ENCODE measurements around the gene WDR41. TPM values are rescaled to one million over a fixed set of nuclear protein-coding genes. Genes with fewer than 3 reads are reported as not detected.

WDR41 gene
- total RNA-seq, 4 donors from 2014 or later = 32.1 to 43.1 (median 39.5) TPM

DNA sequence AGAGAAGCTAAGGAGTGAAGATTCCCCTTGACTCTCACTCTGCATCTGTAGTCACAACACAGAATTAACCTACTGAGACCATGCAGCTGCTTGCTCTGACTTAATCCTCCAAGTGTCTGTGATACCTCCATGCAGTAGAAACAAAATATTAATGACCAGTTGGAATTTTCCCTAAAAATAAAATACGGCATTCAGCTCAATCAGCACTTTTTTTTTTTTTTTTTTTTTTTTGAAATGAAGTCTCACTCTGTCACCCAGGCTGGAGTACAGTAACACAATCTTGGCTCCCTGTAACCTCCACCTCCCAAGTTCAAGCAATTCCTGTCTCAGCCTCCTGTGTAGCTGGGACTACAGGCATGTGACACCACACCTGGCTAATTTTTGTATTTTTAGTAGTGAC is 48.4 kb downstream of the WDR41 start:
- DNase-seq (ENCODE audit: low spot score in 2 of 2) = no peak
- Histone ChIP-seq H3K4me3 (no peak overlapping the region), H3K4me1 (no peaks in the 10 kb centered on the region), H3K27ac (no peak overlapping the region), H3K36me3 (peaks cover 45% of the 10 kb centered on the region), H3K27me3 (no peaks in the 10 kb centered on the region), H3K9me3 (no peaks in the 10 kb centered on the region)
- WGBS = 67% methylated on average over 1 of the region's 1 CpG
- TF ChIP-seq POLR2AphosphoS5 (IDR thresholded peaks at IDR 0.05) (no peak), EP300 (IDR thresholded peaks at IDR 0.05) (no peak)

DNA sequence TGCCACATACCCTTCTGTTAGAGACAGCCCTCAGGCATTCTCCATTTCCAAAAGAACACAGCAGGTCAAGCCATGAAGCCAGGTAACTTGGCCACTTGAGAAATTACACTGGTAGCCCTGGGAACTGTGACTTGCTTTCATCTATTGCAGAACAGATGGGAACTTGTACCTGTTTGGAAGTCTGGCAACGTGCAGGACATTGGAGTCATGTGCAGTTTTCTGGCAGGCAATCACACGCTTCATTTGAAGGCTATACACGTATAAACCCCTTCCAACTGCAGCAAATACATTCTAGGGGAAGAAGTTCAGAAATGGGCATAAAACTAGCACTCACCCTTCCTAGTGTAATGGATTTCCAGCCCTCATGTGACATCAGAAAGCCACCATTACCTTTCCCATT is 54.0 kb downstream of the WDR41 start:
- no peaks in the 10 kb centered on the region for H3K4me1 ChIP-seq
- peaks cover 43% of the 10 kb centered on the region for H3K36me3 ChIP-seq
- H3K9me3 ChIP-seq = no peaks in the 10 kb centered on the region
- no peak overlapping the region for H3K27ac ChIP-seq
- no peak for DNase-seq (ENCODE audit: low spot score in 2 of 2)
- no peak overlapping the region for H3K4me3 ChIP-seq
- no peaks in the 10 kb centered on the region for H3K27me3 ChIP-seq
- no peak for TF ChIP-seq POLR2AphosphoS5 (IDR thresholded peaks at IDR 0.05)
- no peak for TF ChIP-seq CTCF (IDR thresholded peaks at IDR 0.05)
- no peak for TF ChIP-seq POLR2A (IDR thresholded peaks at IDR 0.05)
- no peak for TF ChIP-seq EP300 (IDR thresholded peaks at IDR 0.05)
- WGBS = 50% methylated on average over 3 of the region's 3 CpGs

GRCh38 chr5:77437194-77437593 is 54.9 kb downstream of the WDR41 start:
- Histone ChIP-seq H3K27ac (no peak overlapping the region), H3K4me3 (no peak overlapping the region), H3K36me3 (peaks cover 50% of the 10 kb centered on the region), H3K4me1 (no peaks in the 10 kb centered on the region), H3K27me3 (no peaks in the 10 kb centered on the region), H3K9me3 (no peaks in the 10 kb centered on the region)
- DNase-seq (ENCODE audit: low spot score in 2 of 2) = no peak
- TF ChIP-seq CTCF (IDR thresholded peaks at IDR 0.05) (no peak), POLR2A (IDR thresholded peaks at IDR 0.05) (no peak), EP300 (IDR thresholded peaks at IDR 0.05) (no peak)
- WGBS = 79% methylated on average over 5 of the region's 5 CpGs

- TF ChIP-seq POLR2A (IDR thresholded peaks at IDR 0.05) = no peak
- TF ChIP-seq EP300 (IDR thresholded peaks at IDR 0.05) = no peak
- TF ChIP-seq CTCF (IDR thresholded peaks at IDR 0.05) = no peak
- TF ChIP-seq POLR2AphosphoS5 (IDR thresholded peaks at IDR 0.05) = no peak
- WGBS = 95% methylated on average over 1 of the region's 1 CpG
- DNase-seq (ENCODE audit: low spot score in 2 of 2) = no peak
- no peaks in the 10 kb centered on the region for H3K27me3 ChIP-seq
- H3K9me3 ChIP-seq = no peaks in the 10 kb centered on the region
- peaks cover 67% of the 10 kb centered on the region for H3K36me3 ChIP-seq
- no peak overlapping the region for H3K27ac ChIP-seq
- no peak overlapping the region for H3K4me3 ChIP-seq
- peaks cover 8% of the 10 kb centered on the region for H3K4me1 ChIP-seq
Measured at GRCh38 chr5:77431719-77432118, 60.4 kb downstream of the WDR41 start.

- Histone ChIP-seq H3K4me1 (peaks cover 9% of the 10 kb centered on the region), H3K4me3 (no peak overlapping the region), H3K36me3 (peaks cover 63% of the 10 kb centered on the region), H3K9me3 (no peaks in the 10 kb centered on the region), H3K27me3 (no peaks in the 10 kb centered on the region), H3K27ac (no peak overlapping the region)
- 90% methylated on average over 3 of the region's 3 CpGs for WGBS
- no peak for DNase-seq (ENCODE audit: low spot score in 2 of 2)
- no peak for TF ChIP-seq POLR2A (IDR thresholded peaks at IDR 0.05)
- TF ChIP-seq EP300 (IDR thresholded peaks at IDR 0.05) = no peak
- TF ChIP-seq POLR2AphosphoS5 (IDR thresholded peaks at IDR 0.05) = no peak
- TF ChIP-seq CTCF (IDR thresholded peaks at IDR 0.05) = no peak
Measured at GRCh38 chr5:77431286-77431685, 60.8 kb downstream of the WDR41 start.

DNA sequence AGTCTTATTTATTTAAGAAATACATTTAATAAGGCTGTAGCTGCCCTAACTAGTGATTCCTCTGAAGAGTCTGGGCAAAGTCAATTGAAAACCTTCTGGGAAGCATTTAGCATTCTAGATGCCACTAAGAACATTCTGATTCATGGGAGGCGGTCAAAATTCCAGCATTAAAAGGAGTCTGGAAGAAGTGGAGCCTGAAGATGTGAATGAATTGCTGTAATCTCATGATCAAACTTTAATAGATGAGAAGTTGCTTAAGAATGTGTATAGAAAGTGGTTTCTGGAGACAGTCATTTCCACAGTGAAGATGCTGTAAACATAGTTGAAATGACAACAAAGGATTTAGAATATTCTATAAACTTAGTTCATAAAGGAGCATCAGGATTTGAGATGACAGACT is 61.4 kb downstream of the WDR41 start:
- no peak overlapping the region for H3K27ac ChIP-seq
- peaks cover 12% of the 10 kb centered on the region for H3K4me1 ChIP-seq
- no peaks in the 10 kb centered on the region for H3K9me3 ChIP-seq
- no peak overlapping the region for H3K4me3 ChIP-seq
- no peak for TF ChIP-seq EP300 (IDR thresholded peaks at IDR 0.05)
- no peak for TF ChIP-seq POLR2A (IDR thresholded peaks at IDR 0.05)
- no peak for TF ChIP-seq POLR2AphosphoS5 (IDR thresholded peaks at IDR 0.05)
- TF ChIP-seq CTCF (IDR thresholded peaks at IDR 0.05) = no peak
- WGBS = 96% methylated on average over 1 of the region's 1 CpG
- peaks cover 62% of the 10 kb centered on the region for H3K36me3 ChIP-seq
- H3K27me3 ChIP-seq = no peaks in the 10 kb centered on the region
- no peak for DNase-seq (ENCODE audit: low spot score in 2 of 2)

Data from suprapubic skin (tissue), 4 donors.